ENCODE measurements around the gene CD27.
"Not testable (repeated sequence)": the region's sequence is repeated elsewhere in the genome, so short reads cannot be mapped to it uniquely, and the experiment has no call there.

CD27 gene

DNA sequence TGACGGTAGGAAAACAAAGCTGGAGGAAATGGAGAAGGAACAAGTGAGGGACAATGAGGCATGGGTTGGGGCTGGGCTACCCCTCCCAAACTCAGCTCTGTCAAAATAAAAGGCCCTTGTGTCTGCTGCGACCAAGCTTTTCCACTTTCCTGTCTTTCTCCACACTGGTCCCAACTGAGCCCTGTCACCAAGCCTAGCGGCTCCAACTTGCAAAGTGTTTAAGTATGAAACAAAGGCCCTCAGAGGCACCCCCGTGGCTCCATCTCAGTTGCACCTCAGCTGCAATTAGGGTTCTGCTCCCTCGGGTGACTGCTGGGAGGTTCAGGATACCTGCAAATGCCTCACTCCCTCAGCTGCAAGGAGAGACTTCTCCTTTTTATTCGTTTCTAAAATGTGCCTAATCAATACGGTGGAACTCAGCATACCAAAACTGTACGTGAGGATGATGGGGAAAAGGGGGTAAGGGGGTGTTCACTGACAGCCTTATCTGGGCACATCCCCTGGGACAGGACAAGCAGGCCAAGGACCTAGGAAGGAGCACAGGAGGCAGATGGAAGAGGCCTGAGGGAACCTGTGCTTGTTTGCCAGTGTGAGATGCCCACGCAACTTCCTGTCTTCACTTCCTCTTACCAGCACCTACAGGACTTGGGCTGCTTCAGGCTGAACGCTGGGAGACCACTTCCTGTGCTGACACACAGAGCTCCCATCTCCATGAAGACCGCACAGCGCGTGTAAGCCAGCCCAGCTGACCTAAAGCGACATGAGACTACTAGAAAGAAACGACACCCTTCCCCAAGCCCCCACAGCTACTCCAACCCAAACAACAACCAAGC, 16.9 kb downstream of the CD27 start:
- no peak for DNase-seq

GRCh38 chr12:6462234-6462995, 17.7 kb downstream of the CD27 start:
- DNase-seq: no peak

- no peak for DNase-seq
Observed at GRCh38 chr12:6463216-6463615, 18.5 kb downstream of the CD27 start.

GRCh38 chr12:6463858-6464257, 19.1 kb downstream of the CD27 start:
- DNase-seq: no peak

DNA sequence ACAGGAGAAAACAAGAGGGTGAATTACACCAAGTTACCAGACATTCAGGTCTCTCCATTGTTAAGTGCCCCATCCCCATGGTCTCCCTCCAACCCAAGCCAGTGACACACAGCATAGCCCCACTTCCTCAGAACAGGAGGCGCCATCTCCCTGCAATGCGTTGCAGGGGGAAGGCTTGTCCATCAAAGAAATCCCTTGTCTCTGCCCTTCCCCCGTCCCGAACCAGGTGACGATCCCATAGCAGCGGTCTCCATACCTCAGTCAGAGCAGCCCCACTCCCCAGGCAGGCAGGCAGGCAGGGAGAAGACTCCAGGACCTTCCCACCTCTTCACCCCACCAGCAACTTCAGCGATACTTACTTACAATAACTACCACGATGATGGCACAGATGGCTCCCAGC, 19.8 kb downstream of the CD27 start:
- no peak for DNase-seq

- peak; percentile 35 for DNase-seq
Observed at GRCh38 chr12:6465467-6466183, 20.9 kb downstream of the CD27 start.

DNA sequence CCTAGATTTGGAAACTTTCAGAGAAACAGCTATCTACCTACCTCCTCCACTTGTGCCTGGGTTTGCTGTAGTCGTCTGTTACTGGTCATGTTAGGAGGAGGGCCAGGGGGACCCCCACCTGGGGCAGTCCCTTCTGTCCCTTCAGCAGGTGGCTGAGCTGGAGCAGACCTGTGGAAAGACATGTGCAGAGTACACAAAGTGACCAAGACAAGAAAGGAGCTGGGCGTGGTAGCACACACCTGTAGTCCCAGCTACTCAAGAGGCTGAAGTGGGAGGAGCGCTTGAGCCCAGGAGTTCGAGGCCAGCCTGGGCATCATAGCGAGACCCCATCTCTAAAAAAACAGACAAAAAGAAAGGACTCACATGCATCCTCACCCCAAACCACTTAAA, 21.4 kb downstream of the CD27 start:
- DNase-seq: no peak

DNA sequence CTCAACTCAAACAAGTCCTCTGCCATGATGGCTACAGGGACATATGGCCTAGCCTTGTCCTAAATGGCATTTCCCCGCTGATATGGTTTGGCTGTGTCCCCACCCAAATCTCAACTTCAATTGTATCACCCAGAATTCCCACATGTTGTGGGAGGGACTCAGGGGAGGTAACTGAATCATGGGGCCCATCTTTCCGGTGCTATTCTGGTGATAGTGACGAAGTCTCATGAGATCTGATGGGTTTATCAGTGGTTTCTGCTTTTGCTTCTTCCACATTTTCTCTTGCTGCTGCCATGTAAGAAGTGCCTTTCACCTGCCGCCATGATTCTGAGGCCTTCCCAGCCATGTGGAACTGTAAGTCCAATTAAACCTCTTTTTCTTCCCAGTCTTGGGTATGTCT, 22.0 kb downstream of the CD27 start:
- DNase-seq: not testable (repeated sequence)

- not testable (repeated sequence) for DNase-seq
Observed at GRCh38 chr12:6467571-6468282, 23.0 kb downstream of the CD27 start.

GRCh38 chr12:6468283-6468575, 23.5 kb downstream of the CD27 start:
- no peak for DNase-seq

- no peak for DNase-seq
Observed at GRCh38 chr12:6469092-6469491, 24.3 kb downstream of the CD27 start.

DNA sequence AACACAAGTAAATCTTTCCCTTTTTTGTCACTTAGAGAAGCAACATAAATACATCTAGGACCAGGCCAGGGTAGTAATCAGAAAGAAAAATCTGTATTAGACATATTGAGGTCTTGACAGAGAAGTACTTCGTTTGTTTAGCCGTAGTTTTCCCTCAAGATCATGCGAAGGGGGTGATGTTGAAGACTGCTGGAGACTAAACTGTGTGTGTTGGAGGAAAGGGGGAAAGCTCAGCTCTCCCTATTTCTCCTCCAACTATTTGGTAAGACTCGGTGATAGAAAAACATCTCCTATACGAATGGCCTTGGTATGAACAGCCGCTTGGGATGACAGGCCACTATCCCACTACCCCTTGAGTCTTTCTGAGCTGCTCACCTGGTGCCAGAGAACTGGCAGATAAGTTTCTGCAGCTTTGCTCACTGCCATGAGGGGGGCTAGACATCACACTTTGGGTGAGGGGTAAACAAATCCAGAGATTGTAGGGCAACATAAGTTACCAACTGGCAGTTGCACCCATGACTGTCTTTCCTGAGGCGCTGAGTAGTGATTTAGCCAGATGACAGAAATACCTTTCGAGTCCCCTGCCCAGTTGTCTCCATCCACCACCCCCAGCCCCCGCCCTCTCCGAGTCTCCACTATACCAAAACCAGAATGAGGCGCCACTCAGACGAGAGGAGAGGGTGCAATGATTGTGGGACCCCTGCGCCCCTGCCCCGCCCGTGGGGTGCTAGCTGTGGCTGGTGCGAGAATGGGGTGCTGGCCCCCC, 25.0 kb downstream of the CD27 start:
- DNase-seq: no peak

DNA sequence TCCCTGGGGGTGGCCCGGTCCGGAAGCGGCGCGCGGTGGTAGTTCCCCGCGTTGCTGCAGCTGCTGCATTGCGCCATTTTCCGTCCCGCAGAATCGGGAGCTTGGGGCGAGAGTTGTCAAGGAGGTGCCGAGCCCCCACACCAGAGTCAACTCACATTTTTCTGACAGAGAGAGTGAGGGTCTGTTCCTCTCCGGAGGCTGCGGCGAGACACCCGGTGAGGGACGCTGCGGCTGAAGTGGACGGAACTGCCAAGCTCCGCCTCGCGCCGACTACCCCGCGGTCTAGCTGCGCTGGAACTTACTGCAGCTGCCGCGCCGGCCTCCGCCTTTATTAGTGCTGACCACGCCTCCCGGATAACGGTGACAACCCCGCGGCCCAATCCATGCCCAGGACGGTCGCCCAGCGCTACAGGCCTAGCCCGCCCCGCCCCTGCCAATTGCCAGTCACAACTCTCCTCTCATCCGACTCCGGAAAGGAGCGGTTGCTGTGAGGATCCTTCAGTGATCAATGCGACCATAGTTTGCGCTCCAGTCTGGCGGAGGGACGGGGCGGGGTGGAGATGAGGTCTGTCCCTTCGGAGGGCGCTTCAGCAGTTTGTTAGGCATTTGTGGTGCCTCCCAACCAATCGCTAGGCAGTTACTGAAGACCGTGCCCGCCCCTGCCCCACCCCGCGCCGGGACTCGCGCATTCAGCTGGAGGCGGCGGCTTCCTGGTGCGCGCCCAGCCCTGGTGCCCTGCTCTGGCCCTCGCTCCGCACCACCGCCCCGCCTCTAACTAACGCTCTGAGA, 25.8 kb downstream of the CD27 start, which contains the start of gene VAMP1:
Gene VAMP1, minus strand, starts transcription at position 303 of the 789 bp plus-strand sequence. Its CDS starts 146 bp downstream, at position 157.
- DNase-seq: peak; percentile 95

- no peak for DNase-seq
Observed at GRCh38 chr12:6471989-6472360, 27.2 kb downstream of the CD27 start.

GRCh38 chr12:6472491-6472890, 27.7 kb downstream of the CD27 start:
- DNase-seq: no peak

DNA sequence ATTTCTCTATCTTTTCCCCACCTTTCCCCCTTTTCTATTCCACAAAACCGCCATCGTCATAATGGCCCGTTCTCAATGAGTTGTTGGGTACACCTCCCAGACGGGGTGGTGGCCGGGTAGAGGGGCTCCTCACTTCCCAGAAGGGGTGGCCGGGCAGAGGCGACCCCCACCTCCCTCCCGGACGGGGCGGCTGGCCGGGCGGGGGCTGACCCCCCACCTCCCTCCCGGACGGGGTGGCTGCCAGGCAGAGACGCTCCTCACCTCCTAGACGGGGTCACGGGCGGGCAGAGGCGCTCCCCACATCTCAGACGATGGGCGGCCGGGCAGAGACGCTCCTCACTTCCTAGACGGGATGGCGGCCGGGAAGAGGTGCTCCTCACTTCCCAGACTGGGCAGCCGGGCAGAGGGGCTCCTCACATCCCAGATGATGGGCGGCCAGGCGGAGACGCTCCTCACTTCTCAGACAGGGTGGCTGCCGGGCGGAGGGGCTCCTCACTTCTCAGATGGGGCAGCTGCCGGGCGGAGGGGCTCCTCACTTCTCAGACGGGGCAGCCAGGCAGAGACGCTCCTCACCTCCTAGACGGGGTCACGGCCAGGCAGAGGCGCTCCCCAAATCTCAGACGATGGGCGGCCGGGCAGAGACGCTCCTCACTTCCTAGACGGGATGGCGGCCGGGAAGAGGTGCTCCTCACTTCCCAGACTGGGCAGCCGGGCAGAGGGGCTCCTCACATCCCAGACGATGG, 30.6 kb downstream of the CD27 start:
- not testable (repeated sequence) for DNase-seq

GRCh38 chr12:6476489-6476888, 31.7 kb downstream of the CD27 start:
- DNase-seq: no peak

GRCh38 chr12:6477601-6478377, 33.0 kb downstream of the CD27 start:
- DNase-seq: not testable (repeated sequence)

- no peak for DNase-seq
Observed at GRCh38 chr12:6478416-6478815, 33.7 kb downstream of the CD27 start.

GRCh38 chr12:6488240-6488639, 43.5 kb downstream of the CD27 start:
- DNase-seq: no peak
